HUES64 (cell line): Measurements from ENCODE around the gene RNU6-1. TPM values are rescaled to one million over a fixed set of nuclear protein-coding genes. Genes with fewer than 3 reads are reported as not detected.

Experiments
- H3K27ac ChIP-seq: 2 replicates; pipeline ENCODE4 v1.7.0; 2013; ENCODE audit warnings: low read depth, low read length, inconsistent platforms
- H3K27me3 ChIP-seq: 2 replicates; pipeline ENCODE4 v1.6.1; 2013; ENCODE audit warnings: mild to moderate bottlenecking, low read length; ENCODE audit not compliant: insufficient read depth
- H3K36me3 ChIP-seq: 2 replicates; pipeline ENCODE4 v1.6.1; 2013; ENCODE audit warnings: mild to moderate bottlenecking, low read length; ENCODE audit not compliant: insufficient read depth
- H3K4me1 ChIP-seq: 2 replicates; pipeline ENCODE4 v1.6.1; 2013; ENCODE audit warnings: mild to moderate bottlenecking, low read length, moderate library complexity; ENCODE audit not compliant: insufficient read depth
- H3K4me3 ChIP-seq: 2 replicates; pipeline ENCODE4 v1.5.1; 2013; ENCODE audit warnings: mild to moderate bottlenecking, low read length, moderate library complexity
- H3K9ac ChIP-seq: 2 replicates; pipeline ENCODE4 v1.6.1; 2013; ENCODE audit warnings: mild to moderate bottlenecking, low read depth, low read length
- H3K9me3 ChIP-seq: 2 replicates; pipeline ENCODE4 v1.6.1; 2013; ENCODE audit warnings: low read depth, low read length; ENCODE audit not compliant: insufficient read depth
- WGBS: fragments of 150-250, 120-280 bp; methylation state at CpG from one replicate; pipeline ENCODE4 v1.1.7; 2013; ENCODE audit warnings: missing lambda C conversion rate; 5-methylcytosine and 5-hydroxymethylcytosine counted together
- polyA plus RNA-seq, 2 experiments: library from polyadenylated mRNA; stranded (reverse); fragments of 50-300 nt; gene quantifications; one replicate each; pipeline ENCODE4 v1.2.3, GENCODE V29; 2013

The RNU6-1 gene
- polyA plus RNA-seq (2013, experiment 1 of 2), result under 0.01 TPM
- under 0.01 TPM for polyA plus RNA-seq (2013, experiment 2 of 2)

- H3K36me3 ChIP-seq, result no peaks in the 10 kb centered on the region
- peak within 1 kb of the TSS; percentile 82 for H3K9ac ChIP-seq
- under 1% methylated on average over 58 of the region's 62 CpGs for WGBS
- H3K9me3 ChIP-seq, result no peaks in the 10 kb centered on the region
- H3K4me1 ChIP-seq, result peaks cover 40% of the 10 kb centered on the region
- H3K27ac ChIP-seq, result peak within 1 kb of the TSS; percentile 75
- H3K4me3 ChIP-seq, result peak within 1 kb of the TSS; percentile 85
- H3K27me3 ChIP-seq, result peaks cover 51% of the 10 kb centered on the region
These were observed at the start of gene RNU6-1 for GRCh38 chr15:67839929-67840748. RNU6-1 (minus strand) TSS chr15:67840045.

- Histone ChIP-seq H3K36me3 (no peaks in the 10 kb centered on the region), H3K27me3 (peaks cover 9% of the 10 kb centered on the region; the same call in 1 of the 2 replicates), H3K4me3 (no peak overlapping the region), H3K27ac (no peak overlapping the region), H3K9me3 (no peaks in the 10 kb centered on the region), H3K4me1 (peaks cover 10% of the 10 kb centered on the region; the same call in 1 of the 2 replicates), H3K9ac (no peak overlapping the region)
- 95% methylated on average over 2 of the region's 2 CpGs for WGBS
These were observed 47.9 kb upstream of the RNU6-1 start for GRCh38 chr15:67887776-67888175.

- no peaks in the 10 kb centered on the region for H3K9me3 ChIP-seq
These were observed 46.0 kb upstream of the RNU6-1 start for GRCh38 chr15:67885861-67886260.

GRCh38 chr15:67885175-67885523, 45.3 kb upstream of the RNU6-1 start:
- no peak overlapping the region for H3K27ac ChIP-seq
- H3K4me3 ChIP-seq, result peak overlapping the region; percentile 43
- H3K27me3 ChIP-seq, result peaks cover 9% of the 10 kb centered on the region; the same call in 1 of the 2 replicates
- H3K9me3 ChIP-seq, result no peaks in the 10 kb centered on the region
- peaks cover 15% of the 10 kb centered on the region; the same call in 1 of the 2 replicates for H3K4me1 ChIP-seq
- 95% methylated on average over 7 of the region's 7 CpGs for WGBS
- H3K36me3 ChIP-seq, result no peaks in the 10 kb centered on the region
- peak overlapping the region; percentile 31 for H3K9ac ChIP-seq

More at GRCh38 chr15:67885861-67886260, 46.0 kb upstream of the RNU6-1 start:
- H3K4me1 ChIP-seq, result peaks cover 15% of the 10 kb centered on the region; the same call in 1 of the 2 replicates
- H3K9ac ChIP-seq, result no peak overlapping the region
- no peak overlapping the region for H3K4me3 ChIP-seq
- H3K27me3 ChIP-seq, result peaks cover 9% of the 10 kb centered on the region; the same call in 1 of the 2 replicates
- no peaks in the 10 kb centered on the region for H3K36me3 ChIP-seq
- H3K27ac ChIP-seq, result no peak overlapping the region

- Histone ChIP-seq H3K9me3 (no peaks in the 10 kb centered on the region), H3K4me1 (peaks cover 15% of the 10 kb centered on the region; the same call in 1 of the 2 replicates), H3K27ac (no peak overlapping the region), H3K4me3 (peak overlapping the region; percentile 43), H3K36me3 (no peaks in the 10 kb centered on the region), H3K27me3 (peaks cover 9% of the 10 kb centered on the region; the same call in 1 of the 2 replicates), H3K9ac (peak overlapping the region; percentile 31)
- WGBS, result 4% methylated on average over 48 of the region's 48 CpGs
These were observed 44.8 kb upstream of the RNU6-1 start for GRCh38 chr15:67884514-67885174.

GRCh38 chr15:67884009-67884408, 44.2 kb upstream of the RNU6-1 start:
- peak overlapping the region; percentile 43 for H3K4me3 ChIP-seq
- H3K36me3 ChIP-seq, result no peaks in the 10 kb centered on the region
- H3K4me1 ChIP-seq, result peaks cover 15% of the 10 kb centered on the region; the same call in 1 of the 2 replicates
- H3K9ac ChIP-seq, result peak overlapping the region; percentile 31; the same call in 1 of the 2 replicates
- peaks cover 9% of the 10 kb centered on the region; the same call in 1 of the 2 replicates for H3K27me3 ChIP-seq
- H3K9me3 ChIP-seq, result no peaks in the 10 kb centered on the region
- H3K27ac ChIP-seq, result no peak overlapping the region
- 68% methylated on average over 4 of the region's 6 CpGs for WGBS

- Histone ChIP-seq H3K36me3 (no peaks in the 10 kb centered on the region), H3K27ac (no peak overlapping the region), H3K9ac (no peak overlapping the region), H3K4me3 (no peak overlapping the region), H3K9me3 (no peaks in the 10 kb centered on the region), H3K4me1 (peaks cover 15% of the 10 kb centered on the region; the same call in 1 of the 2 replicates), H3K27me3 (peaks cover 9% of the 10 kb centered on the region; the same call in 1 of the 2 replicates)
- WGBS, result 56% methylated on average over 10 of the region's 10 CpGs
These were observed 43.5 kb upstream of the RNU6-1 start for GRCh38 chr15:67883234-67883773.

GRCh38 chr15:67882487-67883233, 42.8 kb upstream of the RNU6-1 start:
- no peak overlapping the region for H3K27ac ChIP-seq
- H3K4me1 ChIP-seq, result peaks cover 15% of the 10 kb centered on the region; the same call in 1 of the 2 replicates
- no peaks in the 10 kb centered on the region for H3K9me3 ChIP-seq
- H3K27me3 ChIP-seq, result peaks cover 9% of the 10 kb centered on the region; the same call in 1 of the 2 replicates
- 89% methylated on average over 8 of the region's 8 CpGs for WGBS
- H3K36me3 ChIP-seq, result no peaks in the 10 kb centered on the region
- no peak overlapping the region for H3K9ac ChIP-seq
- no peak overlapping the region for H3K4me3 ChIP-seq

- 97% methylated on average over 3 of the region's 3 CpGs for WGBS
- Histone ChIP-seq H3K9ac (no peak overlapping the region), H3K36me3 (no peaks in the 10 kb centered on the region), H3K27ac (no peak overlapping the region), H3K27me3 (peaks cover 9% of the 10 kb centered on the region; the same call in 1 of the 2 replicates), H3K4me3 (no peak overlapping the region), H3K4me1 (peaks cover 15% of the 10 kb centered on the region; the same call in 1 of the 2 replicates), H3K9me3 (no peaks in the 10 kb centered on the region)
These were observed 40.9 kb upstream of the RNU6-1 start for GRCh38 chr15:67880651-67881182.

- Histone ChIP-seq H3K9me3 (no peaks in the 10 kb centered on the region), H3K4me1 (peaks cover 10% of the 10 kb centered on the region; the same call in 1 of the 2 replicates), H3K27ac (no peak overlapping the region), H3K36me3 (no peaks in the 10 kb centered on the region), H3K27me3 (no peaks in the 10 kb centered on the region), H3K9ac (no peak overlapping the region), H3K4me3 (no peak overlapping the region)
- 92% methylated on average over 10 of the region's 11 CpGs for WGBS
These were observed 39.7 kb upstream of the RNU6-1 start for GRCh38 chr15:67879440-67880129.
